ENCODE data around the gene PCP4L1. TPM values are rescaled to one million over a fixed set of nuclear protein-coding genes. Genes with fewer than 3 reads are reported as not detected.
A peak's percentile ranks its signal among the peaks of the same experiment; 100 is the strongest.

The PCP4L1 gene
- total and polyA plus RNA-seq, 2 experiments from 2014 or later = not detected

DNA sequence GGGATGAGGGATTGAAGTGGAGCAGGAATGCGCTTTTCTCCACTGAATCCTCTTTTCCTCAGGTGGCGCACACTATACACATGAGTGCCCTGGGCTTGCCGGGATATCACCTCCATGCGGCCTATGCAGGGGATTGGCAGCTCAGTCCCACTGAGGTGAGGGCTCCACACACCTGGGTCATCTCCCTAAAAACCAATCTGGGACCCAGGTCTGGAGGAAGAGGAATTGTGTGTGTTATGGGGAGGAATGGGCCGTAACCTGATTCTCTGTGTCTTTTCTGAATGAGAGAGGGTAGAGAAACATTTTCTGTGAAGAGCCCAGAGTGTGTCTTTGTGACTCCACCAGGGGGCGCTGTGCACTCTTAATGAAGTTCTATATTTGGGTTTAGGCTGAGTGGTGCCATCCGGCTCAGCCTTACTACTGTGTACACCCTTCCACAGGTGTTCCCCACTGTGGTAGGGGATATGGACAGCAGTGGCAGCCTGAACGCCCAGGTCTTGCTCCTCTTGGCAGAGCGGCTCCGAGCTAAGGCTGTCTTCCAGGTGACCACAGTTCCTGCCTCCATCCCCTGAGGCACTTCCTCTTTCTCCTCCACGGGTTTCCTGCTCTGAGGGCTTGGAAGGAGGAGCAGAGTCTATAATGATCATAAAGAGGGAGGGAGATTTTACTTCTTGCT is 31.2 kb upstream of the PCP4L1 start:
- in situ Hi-C loops (cut with MboI) = no loop called here
- DNase-seq = peak; percentile 88
- no peaks in the 10 kb centered on the region; the same call in 1 of the 2 replicates for H3K36me3 ChIP-seq (ENCODE audit: low read depth)
- peaks cover 11% of the 10 kb centered on the region; the same call in 1 of the 2 replicates for H3K4me1 ChIP-seq (ENCODE audit: insufficient read depth)
- H3K9me2 ChIP-seq (ENCODE audit: insufficient read depth) = no peaks in the 10 kb centered on the region
- peaks cover 5% of the 10 kb centered on the region; the same call in 1 of the 2 replicates for H3F3A ChIP-seq (ENCODE audit: insufficient read depth)
- H3K79me2 ChIP-seq (ENCODE audit: insufficient read depth) = peaks cover 7% of the 10 kb centered on the region
- no peaks in the 10 kb centered on the region for H4K20me1 ChIP-seq (ENCODE audit: insufficient read depth)
- no peaks in the 10 kb centered on the region for H3K9me3 ChIP-seq (ENCODE audit: low read depth)
- TF ChIP-seq EZH2 (IDR thresholded peaks at IDR 0.05; ENCODE audit: insufficient read depth, poor library complexity, severe bottlenecking) = no peak
- no peak for TF ChIP-seq EZH2phosphoT487 (IDR thresholded peaks at IDR 0.05; ENCODE audit: insufficient read depth, low read depth)
- WGBS, 2 experiments (ENCODE audit: low coverage in 1 of 2, low lambda C conversion rate in 2 of 2, missing lambda C conversion rate in 2 of 2) = 36 to 38% methylated on average over 11 of the region's 11 CpGs
- peak overlapping the region; percentile 80; the same call in 1 of the 2 replicates for H3K9ac ChIP-seq
- H3K27me3 ChIP-seq (replicated peaks; ENCODE audit: insufficient read depth) = no peaks in the 10 kb centered on the region
- peak overlapping the region; percentile 93 for H2AFZ ChIP-seq
- peak overlapping the region; percentile 73 for H3K4me2 ChIP-seq (ENCODE audit: unreplicated experiment)
- H3K27ac ChIP-seq = no peak overlapping the region
- peak overlapping the region; percentile 91 for H3K4me3 ChIP-seq

DNA sequence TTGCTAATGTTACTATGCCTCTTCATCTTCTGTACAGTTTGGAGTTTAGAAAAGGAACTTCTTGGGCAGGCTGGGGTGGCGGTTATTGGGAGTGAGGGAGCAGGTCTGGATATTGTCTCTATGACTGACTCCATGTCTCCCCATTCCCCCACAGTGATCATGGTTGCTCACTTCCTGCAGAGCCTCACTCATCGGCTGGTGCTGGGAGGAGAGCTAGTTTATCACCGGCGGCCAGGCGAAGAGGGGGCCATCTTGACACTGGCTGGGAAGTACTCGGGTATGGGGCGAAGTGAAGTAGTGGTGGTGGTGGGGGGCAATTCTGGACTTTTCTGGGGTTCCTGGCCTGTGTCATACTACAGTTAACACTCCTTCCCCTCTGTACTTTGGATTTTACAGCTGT is 30.5 kb upstream of the PCP4L1 start:
- Histone ChIP-seq H3K27me3 (replicated peaks; ENCODE audit: insufficient read depth) (no peaks in the 10 kb centered on the region), H3K79me2 (ENCODE audit: insufficient read depth) (peaks cover 7% of the 10 kb centered on the region), H3K9me3 (ENCODE audit: low read depth) (no peaks in the 10 kb centered on the region), H3K9me2 (ENCODE audit: insufficient read depth) (no peaks in the 10 kb centered on the region), H3K36me3 (ENCODE audit: low read depth) (no peaks in the 10 kb centered on the region; the same call in 1 of the 2 replicates), H4K20me1 (ENCODE audit: insufficient read depth) (no peaks in the 10 kb centered on the region), H2AFZ (no peak overlapping the region; the same call in 1 of the 2 replicates), H3K4me3 (no peak overlapping the region), H3F3A (ENCODE audit: insufficient read depth) (peaks cover 5% of the 10 kb centered on the region; the same call in 1 of the 2 replicates), H3K4me2 (ENCODE audit: unreplicated experiment) (no peak overlapping the region), H3K27ac (no peak overlapping the region), H3K4me1 (ENCODE audit: insufficient read depth) (peaks cover 11% of the 10 kb centered on the region; the same call in 1 of the 2 replicates), H3K9ac (no peak overlapping the region)
- DNase-seq = no peak
- WGBS, 2 experiments (ENCODE audit: low coverage in 1 of 2, low lambda C conversion rate in 2 of 2, missing lambda C conversion rate in 2 of 2) = 91% methylated on average over 7 of the region's 7 CpGs
- TF ChIP-seq EZH2 (IDR thresholded peaks at IDR 0.05; ENCODE audit: insufficient read depth, poor library complexity, severe bottlenecking) = no peak
- TF ChIP-seq EZH2phosphoT487 (IDR thresholded peaks at IDR 0.05; ENCODE audit: insufficient read depth, low read depth) = no peak
- in situ Hi-C loops (cut with MboI) = no loop called here

DNA sequence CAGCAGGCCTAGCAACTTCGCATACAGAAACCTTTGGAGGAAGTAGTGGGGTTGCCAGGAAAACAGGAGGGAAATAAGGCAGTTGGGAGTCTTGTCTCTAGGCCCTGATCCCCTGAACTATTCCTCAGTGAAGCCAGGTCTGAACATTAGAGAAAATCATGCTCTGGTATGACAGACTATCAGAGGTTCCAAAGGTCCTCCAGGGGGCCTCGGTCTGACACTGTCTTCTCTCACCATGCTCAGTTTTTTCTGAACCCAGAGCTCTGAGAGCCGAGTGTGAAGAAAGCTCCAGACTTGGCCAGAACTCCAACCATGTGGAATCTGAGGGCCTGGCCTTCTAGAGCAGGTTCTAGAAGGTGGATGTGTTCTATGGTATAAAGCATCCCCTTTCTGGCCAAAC is 28.6 kb upstream of the PCP4L1 start:
- H3K9ac ChIP-seq = no peak overlapping the region
- no peak for DNase-seq
- H3K9me2 ChIP-seq (ENCODE audit: insufficient read depth) = no peaks in the 10 kb centered on the region
- no peaks in the 10 kb centered on the region for H3K27me3 ChIP-seq (replicated peaks; ENCODE audit: insufficient read depth)
- peaks cover 5% of the 10 kb centered on the region; the same call in 1 of the 2 replicates for H3F3A ChIP-seq (ENCODE audit: insufficient read depth)
- 44 to 47% methylated on average over 3 of the region's 3 CpGs for WGBS, 2 experiments (ENCODE audit: low coverage in 1 of 2, low lambda C conversion rate in 2 of 2, missing lambda C conversion rate in 2 of 2)
- no peak overlapping the region for H3K4me2 ChIP-seq (ENCODE audit: unreplicated experiment)
- no peak overlapping the region for H2AFZ ChIP-seq
- TF ChIP-seq EZH2phosphoT487 (IDR thresholded peaks at IDR 0.05; ENCODE audit: insufficient read depth, low read depth) (no peak), EZH2 (IDR thresholded peaks at IDR 0.05; ENCODE audit: insufficient read depth, poor library complexity, severe bottlenecking) (no peak)
- no peaks in the 10 kb centered on the region for H4K20me1 ChIP-seq (ENCODE audit: insufficient read depth)
- H3K4me3 ChIP-seq = no peak overlapping the region
- peaks cover 7% of the 10 kb centered on the region for H3K79me2 ChIP-seq (ENCODE audit: insufficient read depth)
- no peaks in the 10 kb centered on the region for H3K9me3 ChIP-seq (ENCODE audit: low read depth)
- in situ Hi-C loops (cut with MboI) = no loop called here
- no peak overlapping the region for H3K27ac ChIP-seq
- H3K36me3 ChIP-seq (ENCODE audit: low read depth) = no peaks in the 10 kb centered on the region; the same call in 1 of the 2 replicates
- peaks cover 11% of the 10 kb centered on the region; the same call in 1 of the 2 replicates for H3K4me1 ChIP-seq (ENCODE audit: insufficient read depth)

DNA sequence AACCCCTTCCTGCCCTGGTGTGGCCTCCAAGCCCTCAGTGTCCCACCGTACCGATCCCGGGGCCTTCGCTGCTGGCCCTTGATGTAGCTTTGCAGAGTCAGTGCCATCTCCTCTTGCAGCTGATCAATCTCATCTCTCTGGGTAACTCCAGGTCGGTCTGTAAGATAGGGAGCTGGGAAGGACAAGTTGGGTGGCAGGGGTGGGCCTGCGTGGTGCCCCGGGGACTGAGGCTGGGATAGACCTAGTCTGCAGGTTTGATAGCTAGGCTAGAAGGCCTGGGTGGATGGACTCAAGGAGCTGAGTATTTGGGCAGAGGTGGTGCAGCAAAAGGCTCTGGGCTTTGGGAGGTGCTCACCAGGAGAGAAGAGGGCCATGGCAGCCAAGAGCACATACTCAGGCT is 27.8 kb upstream of the PCP4L1 start:
- 95 to 97% methylated on average over 7 of the region's 7 CpGs for WGBS, 2 experiments (ENCODE audit: low coverage in 1 of 2, low lambda C conversion rate in 2 of 2, missing lambda C conversion rate in 2 of 2)
- in situ Hi-C loops (cut with MboI) = no loop called here
- no peak for DNase-seq

More for the DNA sequence above, 27.8 kb upstream of the PCP4L1 start:
- no peaks in the 10 kb centered on the region for H3F3A ChIP-seq (ENCODE audit: insufficient read depth)
- peaks cover 6% of the 10 kb centered on the region; the same call in 1 of the 2 replicates for H3K4me1 ChIP-seq (ENCODE audit: insufficient read depth)
- no peak overlapping the region for H3K9ac ChIP-seq
- no peaks in the 10 kb centered on the region; the same call in 1 of the 2 replicates for H3K36me3 ChIP-seq (ENCODE audit: low read depth)
- no peak for TF ChIP-seq EZH2 (IDR thresholded peaks at IDR 0.05; ENCODE audit: insufficient read depth, poor library complexity, severe bottlenecking)
- no peak for TF ChIP-seq EZH2phosphoT487 (IDR thresholded peaks at IDR 0.05; ENCODE audit: insufficient read depth, low read depth)
- H3K27ac ChIP-seq = no peak overlapping the region
- H3K79me2 ChIP-seq (ENCODE audit: insufficient read depth) = peaks cover 7% of the 10 kb centered on the region
- no peaks in the 10 kb centered on the region for H4K20me1 ChIP-seq (ENCODE audit: insufficient read depth)
- no peaks in the 10 kb centered on the region for H3K9me2 ChIP-seq (ENCODE audit: insufficient read depth)
- H3K27me3 ChIP-seq (replicated peaks; ENCODE audit: insufficient read depth) = no peaks in the 10 kb centered on the region
- H3K9me3 ChIP-seq (ENCODE audit: low read depth) = no peaks in the 10 kb centered on the region
- H3K4me3 ChIP-seq = no peak overlapping the region
- no peak overlapping the region for H3K4me2 ChIP-seq (ENCODE audit: unreplicated experiment)
- no peak overlapping the region for H2AFZ ChIP-seq

All from GM23248 (cell line).